SKM-1 (cell line): Measurements from ENCODE around the gene ABT1.
A peak's percentile ranks its signal among the peaks of the same experiment; 100 is the strongest.

Source experiments
- DNase-seq: peaks from one replicate; lab custom pipeline; 2025; ENCODE audit not compliant: unreplicated experiment; lab: John Stamatoyannopoulos, UW

Gene ABT1

DNA sequence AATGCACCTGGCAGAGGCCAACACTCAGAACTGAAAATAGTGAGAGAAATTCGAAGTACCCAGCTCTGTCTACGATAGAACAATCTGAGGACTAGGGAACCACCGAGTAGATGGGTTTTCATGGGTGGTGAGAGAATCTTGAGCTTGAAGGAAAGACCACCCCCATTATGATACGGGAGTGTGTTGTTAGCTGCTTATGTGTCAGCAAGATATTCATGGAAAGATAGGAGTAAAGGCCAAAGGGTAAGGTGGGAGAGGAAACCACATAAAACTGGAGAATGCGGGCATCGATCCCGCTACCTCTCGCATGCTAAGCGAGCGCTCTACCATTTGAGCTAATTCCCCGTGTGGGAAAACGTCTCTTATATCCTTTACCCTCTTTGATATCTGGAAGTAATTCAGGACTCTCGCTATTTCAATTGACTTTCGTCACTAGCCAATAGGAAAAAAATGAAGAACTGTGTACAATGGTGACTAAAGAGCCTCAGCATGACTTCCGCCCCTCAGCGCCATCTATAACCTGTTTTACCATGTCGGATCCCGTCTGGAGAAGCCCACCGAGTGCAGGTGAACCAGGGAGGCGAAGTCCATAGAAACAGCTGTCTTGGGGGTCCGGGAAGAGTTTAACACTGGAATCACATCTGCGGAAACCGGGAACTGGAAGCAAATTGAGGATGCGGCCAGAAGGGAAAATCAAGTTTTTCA is 25.0 kb upstream of the ABT1 start:
- DNase-seq: peak; percentile 55

- DNase-seq: no peak
Observed at GRCh38 chr6:26575494-26575939, 21.2 kb upstream of the ABT1 start.

DNA sequence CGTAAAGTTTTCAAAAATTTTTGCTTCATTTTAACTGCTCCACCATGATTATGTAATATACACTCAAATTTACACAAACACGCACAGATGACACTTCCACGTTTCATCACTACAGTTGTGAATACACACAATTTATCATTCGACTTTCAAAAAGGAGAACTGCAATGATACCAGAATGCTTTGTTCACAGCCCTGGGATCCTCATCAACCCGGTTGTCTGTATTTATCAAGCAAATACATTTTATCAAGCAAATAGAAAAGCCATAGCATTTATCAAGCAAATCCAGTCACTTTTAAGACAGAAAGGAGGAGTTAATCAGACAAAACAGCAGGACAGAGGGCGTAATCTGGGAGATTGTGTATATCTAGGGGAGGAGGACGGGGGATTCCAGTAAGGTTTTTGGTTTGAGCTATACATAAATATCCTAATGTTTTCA is 20.3 kb upstream of the ABT1 start:
- DNase-seq: peak; percentile 19

DNA sequence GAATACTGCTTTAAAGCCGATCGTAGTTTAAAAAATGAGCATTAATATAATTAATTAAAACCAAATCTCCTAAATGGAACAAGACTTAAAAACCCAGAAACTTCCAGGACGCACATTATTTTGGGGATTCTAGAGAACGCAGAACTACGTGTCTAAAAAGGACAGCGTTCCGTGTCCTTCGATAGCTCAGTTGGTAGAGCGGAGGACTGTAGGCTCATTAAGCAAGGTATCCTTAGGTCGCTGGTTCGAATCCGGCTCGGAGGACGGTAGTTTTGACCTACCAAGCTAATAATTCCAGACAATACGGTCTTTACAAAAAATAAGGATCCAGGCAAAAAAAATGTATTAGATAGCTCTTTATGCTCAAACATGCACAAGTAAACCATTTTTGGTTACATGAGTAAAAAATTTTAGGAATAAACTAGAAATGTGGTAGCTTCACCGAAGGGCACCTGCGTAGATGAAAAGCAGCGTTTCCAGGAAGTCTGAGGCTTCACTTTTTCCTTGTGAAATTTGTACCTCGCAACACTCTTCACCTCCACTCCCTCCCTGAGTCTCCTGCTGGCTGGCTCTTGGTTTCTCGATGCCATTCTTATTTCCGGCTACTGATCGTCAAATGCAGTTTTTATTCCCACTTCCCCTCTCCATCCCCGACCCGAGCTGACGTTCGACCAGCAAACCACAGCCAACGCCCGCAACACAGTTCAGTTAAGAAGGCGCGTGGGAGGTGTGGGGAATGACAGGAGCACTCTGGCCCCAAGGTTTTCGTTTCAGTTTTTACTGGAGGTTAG is 19.6 kb upstream of the ABT1 start:
- peak; percentile 63 for DNase-seq

GRCh38 chr6:26577720-26578072 is 19.1 kb upstream of the ABT1 start:
- no peak for DNase-seq

DNA sequence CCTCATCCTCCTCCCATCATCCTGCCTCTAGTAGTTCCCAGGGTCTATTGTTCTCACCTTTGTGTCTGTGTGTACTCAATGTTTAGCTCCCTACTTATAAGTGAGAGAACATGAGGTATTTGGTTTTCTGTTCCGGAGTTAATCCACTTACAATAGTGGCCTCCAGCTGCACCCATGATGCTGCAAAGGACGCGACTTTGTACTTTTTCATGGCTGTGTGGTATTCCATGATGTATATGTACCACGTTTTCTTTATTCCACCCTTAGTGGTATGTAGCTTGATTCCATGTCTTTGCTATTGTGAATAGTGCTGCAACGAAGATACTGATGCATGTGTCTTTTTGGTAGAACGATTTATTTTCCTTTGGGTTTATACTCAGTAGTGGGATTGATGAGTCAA is 18.5 kb upstream of the ABT1 start:
- DNase-seq: no peak

- no peak for DNase-seq
Observed at GRCh38 chr6:26578741-26579140, 18.0 kb upstream of the ABT1 start.

DNA sequence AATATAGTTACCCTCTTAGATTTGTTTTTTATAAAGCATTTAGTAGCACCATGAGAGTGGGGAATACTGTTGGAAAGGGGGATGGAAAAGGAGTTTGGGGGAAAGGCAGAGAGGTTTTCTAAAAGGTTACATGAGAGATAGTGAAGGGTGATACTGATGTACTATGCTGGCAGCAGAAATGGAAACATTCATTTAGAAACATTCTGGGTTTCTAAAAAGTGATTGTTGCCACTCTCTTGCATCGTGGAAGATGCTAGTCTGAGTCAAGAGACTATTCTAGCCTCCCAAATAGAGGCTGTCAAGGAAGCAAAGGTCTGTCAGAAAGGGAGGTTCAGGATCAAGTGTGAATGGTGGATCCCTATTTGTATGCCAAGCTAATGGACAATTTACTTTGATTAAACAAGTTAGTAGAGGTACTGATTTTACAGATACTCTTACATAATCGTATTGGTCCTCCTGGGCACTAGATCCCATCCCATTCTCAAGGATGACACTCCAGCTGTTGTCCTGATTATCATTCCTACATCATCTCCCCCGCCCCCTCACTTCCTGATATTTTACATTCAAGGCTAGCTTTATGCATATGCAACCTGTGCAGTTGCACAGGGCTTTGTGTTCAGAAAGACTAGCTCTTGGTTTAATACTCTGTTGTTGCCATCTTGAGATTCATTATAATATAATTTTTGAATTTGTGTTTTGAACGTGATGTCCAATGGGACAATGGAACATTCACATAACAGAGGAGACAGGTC is 15.4 kb upstream of the ABT1 start:
- no peak for DNase-seq

DNA sequence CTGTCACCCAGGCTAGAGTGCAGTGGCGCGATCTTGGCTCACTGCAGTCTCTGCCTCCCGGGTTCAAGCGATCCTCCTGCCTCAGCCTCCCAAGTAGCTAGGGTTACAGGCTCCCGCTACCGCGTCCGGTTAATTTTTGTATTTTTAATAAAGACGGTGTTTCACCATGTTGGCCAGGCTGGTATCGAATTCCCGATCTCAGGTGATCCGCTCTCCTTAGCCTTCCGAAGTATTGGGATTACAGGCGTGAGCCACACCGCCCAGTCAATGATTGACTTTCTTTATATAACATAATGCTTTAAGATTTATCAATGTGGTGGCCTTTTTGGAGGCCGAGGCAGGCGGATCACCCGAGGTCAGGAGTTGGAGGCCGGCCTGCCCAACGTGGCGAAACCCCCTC is 7.8 kb upstream of the ABT1 start:
- no peak for DNase-seq

- DNase-seq: no peak
Observed at GRCh38 chr6:26592649-26593048, 4.1 kb upstream of the ABT1 start.

GRCh38 chr6:26593278-26594130 is 3.2 kb upstream of the ABT1 start:
- DNase-seq: no peak

DNA sequence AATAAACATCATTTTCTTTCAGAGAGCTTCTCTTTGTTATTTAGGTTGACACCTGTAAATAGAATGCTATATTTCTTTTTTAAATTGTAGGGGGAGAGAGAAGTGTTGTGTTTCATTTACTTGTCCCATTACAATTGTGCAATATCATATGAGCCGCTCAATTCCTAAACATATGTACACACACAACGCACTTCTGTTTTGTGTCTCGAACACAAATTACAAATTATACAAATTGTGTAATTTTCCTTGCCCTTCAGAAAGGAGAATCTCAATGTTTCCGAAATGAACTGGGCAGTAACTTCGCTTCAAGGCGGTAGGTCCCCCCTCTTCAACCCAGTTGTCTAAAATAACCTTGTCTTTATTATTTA is 2.6 kb upstream of the ABT1 start:
- DNase-seq: no peak

DNA sequence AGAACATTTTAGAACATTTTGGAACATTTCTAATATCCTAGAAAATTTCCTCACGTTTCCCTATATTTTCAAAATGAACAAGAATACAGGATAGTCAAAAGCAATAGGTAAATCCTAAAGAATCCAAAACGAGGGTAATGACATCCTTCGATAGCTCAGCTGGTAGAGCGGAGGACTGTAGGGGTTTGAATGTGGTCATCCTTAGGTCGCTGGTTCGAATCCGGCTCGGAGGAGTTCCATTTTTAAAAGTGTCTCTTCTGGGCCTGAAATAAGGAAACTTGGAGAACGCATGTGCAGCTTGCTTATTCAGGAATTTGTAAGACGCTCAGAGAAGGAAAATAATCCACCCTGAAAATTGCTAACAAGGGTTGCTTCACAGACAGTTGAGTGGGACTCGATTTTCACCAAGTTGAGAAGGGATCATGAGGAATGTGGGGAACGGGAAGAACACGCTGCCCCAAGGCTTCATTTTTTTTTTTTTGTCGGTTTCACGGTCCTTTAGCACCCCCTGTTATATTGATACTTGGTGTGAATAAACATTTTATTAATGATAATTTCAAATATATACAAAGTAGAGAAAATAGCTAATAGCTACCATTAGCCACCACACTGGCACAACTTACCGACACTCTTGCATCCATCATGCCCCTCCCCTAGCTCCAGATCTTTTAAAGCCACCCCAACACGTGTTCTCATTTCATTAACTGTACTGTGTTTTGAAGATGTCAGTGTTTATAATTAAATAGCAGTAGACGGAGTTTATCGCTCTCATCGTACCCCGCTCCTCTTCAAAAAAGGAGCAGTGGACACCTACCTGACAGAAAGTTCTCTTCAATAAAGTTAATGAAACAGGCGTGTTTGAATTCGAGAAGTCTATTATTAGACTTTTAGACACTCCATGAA is 1.8 kb upstream of the ABT1 start:
- no peak for DNase-seq

GRCh38 chr6:26595669-26596269 is 984 bp upstream of the ABT1 start:
- DNase-seq: peak; percentile 64

DNA sequence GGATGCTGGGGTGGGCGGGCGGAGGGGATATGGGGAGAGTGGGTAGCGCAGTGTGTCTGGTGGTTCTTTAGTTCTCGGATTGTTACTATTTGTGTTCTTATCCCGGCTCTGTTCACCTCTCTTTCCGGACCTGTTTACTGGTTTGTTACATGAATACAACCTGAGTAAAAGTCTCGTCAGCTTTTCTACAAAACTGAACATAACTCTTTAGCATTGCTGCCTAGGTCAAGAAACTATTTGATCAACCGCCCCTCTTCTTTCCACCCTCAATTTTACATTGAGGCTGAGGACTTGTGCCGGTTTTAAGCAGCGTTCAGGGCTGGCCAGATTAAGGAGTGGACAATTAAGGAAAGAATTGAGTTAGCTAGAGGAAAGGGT is 625 bp downstream of the ABT1 start:
- DNase-seq: no peak

DNA sequence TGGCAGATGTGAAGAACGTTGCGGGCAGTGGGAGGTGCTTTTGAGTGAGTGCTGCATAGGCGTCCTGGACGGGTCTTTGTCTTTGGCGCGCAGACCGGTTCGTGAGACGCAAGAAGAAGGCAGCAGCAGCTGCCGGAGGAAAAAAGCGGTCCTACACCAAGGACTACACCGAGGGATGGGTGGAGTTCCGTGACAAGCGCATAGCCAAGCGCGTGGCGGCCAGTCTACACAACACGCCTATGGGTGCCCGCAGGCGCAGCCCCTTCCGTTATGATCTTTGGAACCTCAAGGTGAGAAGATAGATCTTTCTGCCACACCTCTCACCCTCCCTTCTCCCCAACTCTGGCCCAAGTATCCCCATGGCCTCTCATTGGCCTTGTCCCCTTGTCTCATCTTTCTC is 1.1 kb downstream of the ABT1 start:
- no peak for DNase-seq

GRCh38 chr6:26598267-26598666 is 1.5 kb downstream of the ABT1 start:
- DNase-seq: no peak

GRCh38 chr6:26599134-26599533 is 2.4 kb downstream of the ABT1 start:
- DNase-seq: no peak

DNA sequence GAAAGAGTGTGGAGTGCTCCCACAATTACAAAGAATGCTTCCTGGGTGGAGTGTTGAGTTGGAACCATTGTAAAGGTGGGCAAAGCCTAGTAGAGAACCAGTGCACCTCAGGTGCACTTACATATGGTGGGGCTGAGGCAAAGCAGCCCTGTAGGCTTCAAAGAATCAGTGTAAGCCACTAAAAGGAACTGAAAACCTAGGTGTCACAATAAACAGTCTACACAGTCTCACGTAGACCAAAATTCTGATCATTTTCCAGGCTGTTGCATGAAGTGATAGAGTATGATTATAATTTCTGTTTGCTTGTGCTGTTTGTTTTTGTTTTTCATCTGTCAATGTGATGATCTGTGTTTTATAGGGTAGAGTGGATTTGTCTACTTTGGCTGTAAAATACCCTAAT is 2.8 kb downstream of the ABT1 start:
- DNase-seq: no peak

GRCh38 chr6:26600759-26601158 is 4.0 kb downstream of the ABT1 start:
- no peak for DNase-seq
